GM23248 (cell line): ENCODE measurements around the gene CCDC112. TPM values are rescaled to one million over a fixed set of nuclear protein-coding genes. Genes with fewer than 3 reads are reported as not detected.

Experiments used
- DNase-seq: peaks from one replicate; pipeline ENCODE4 v3.0.0-alpha.2; 2015
- H2AFZ ChIP-seq: fragments of 200-600 bp; sonication (generic); 2 replicates; pipeline ENCODE4 v1.6.1; 2016; ENCODE audit warnings: antibody characterized with exemption
- H3F3A ChIP-seq: fragments of 200-600 bp; sonication (generic); 2 replicates; pipeline ENCODE4 v1.6.1; 2016; ENCODE audit warnings: mild to moderate bottlenecking, antibody characterized with exemption, mixed run types; ENCODE audit not compliant: insufficient read depth
- H3K27ac ChIP-seq: fragments of 200-600 bp; sonication (generic); 2 replicates; pipeline ENCODE4 v1.5.1; 2016; ENCODE audit warnings: mild to moderate bottlenecking
- H3K27me3 ChIP-seq: fragments of 200-600 bp; sonication (generic); replicated peaks from 2 replicates; pipeline ENCODE4 v1.6.1; 2016; ENCODE audit warnings: mild to moderate bottlenecking; ENCODE audit not compliant: insufficient read depth
- H3K36me3 ChIP-seq: fragments of 200-600 bp; sonication (generic); 2 replicates; pipeline ENCODE4 v1.6.1; 2016; ENCODE audit warnings: low read depth, mild to moderate bottlenecking
- H3K4me1 ChIP-seq: fragments of 200-600 bp; sonication (generic); 2 replicates; pipeline ENCODE4 v1.6.1; 2016; ENCODE audit warnings: mild to moderate bottlenecking; ENCODE audit not compliant: insufficient read depth
- H3K4me2 ChIP-seq: fragments of 200-600 bp; sonication (generic); one replicate; pipeline ENCODE4 v1.6.1; 2016; ENCODE audit warnings: mild to moderate bottlenecking; ENCODE audit not compliant: unreplicated experiment
- H3K4me3 ChIP-seq: fragments of 200-600 bp; sonication (generic); 2 replicates; pipeline ENCODE4 v1.5.1; 2016; ENCODE audit warnings: mild to moderate bottlenecking
- H3K79me2 ChIP-seq: fragments of 200-600 bp; sonication (generic); 2 replicates; pipeline ENCODE4 v1.6.1; 2016; ENCODE audit warnings: mild to moderate bottlenecking; ENCODE audit not compliant: insufficient read depth
- H3K9ac ChIP-seq: fragments of 200-600 bp; sonication (generic); 2 replicates; pipeline ENCODE4 v1.6.1; 2016; ENCODE audit warnings: mild to moderate bottlenecking
- H3K9me2 ChIP-seq: fragments of 200-600 bp; sonication (generic); 2 replicates; pipeline ENCODE4 v1.6.1; 2016; ENCODE audit warnings: mixed run types, mild to moderate bottlenecking, moderate library complexity; ENCODE audit not compliant: insufficient read depth
- H3K9me3 ChIP-seq: fragments of 200-600 bp; sonication (generic); one replicate; pipeline ENCODE4 v1.6.1; 2017; ENCODE audit warnings: low read depth
- H4K20me1 ChIP-seq: fragments of 200-600 bp; sonication (generic); 2 replicates; pipeline ENCODE4 v1.6.0; 2016; ENCODE audit not compliant: insufficient read depth
- EZH2 ChIP-seq: fragments of 200-600 bp; sonication (generic); IDR thresholded peaks from 2 replicates; pipeline ENCODE4 v1.6.1; 2018; ENCODE audit warnings: antibody characterized with exemption, mild to moderate bottlenecking; ENCODE audit not compliant: insufficient read depth, poor library complexity, severe bottlenecking
- EZH2phosphoT487 ChIP-seq: fragments of 200-600 bp; sonication (generic); IDR thresholded peaks from 2 replicates; pipeline ENCODE4 v1.6.1; 2018; ENCODE audit warnings: antibody characterized with exemption, moderate library complexity, mild to moderate bottlenecking, low read depth; ENCODE audit not compliant: insufficient read depth
- WGBS, 2 experiments: methylation state at CpG; one replicate each; pipeline ENCODE4 v1.1.6; 2015 to 2017; ENCODE audit warnings: low lambda C conversion rate in 2 of 2, low coverage in 1 of 2; ENCODE audit errors: missing lambda C conversion rate in 2 of 2; 5-methylcytosine and 5-hydroxymethylcytosine counted together
- in situ Hi-C: fragments of 300-500 bp; cut with MboI; formaldehyde crosslinking; loops from 2 replicates; pipeline ENCODE4 v1.15.0; 2020
- polyA plus RNA-seq: library from polyadenylated mRNA; unstranded; fragments of >200 nt; fragmentation: Nextera tagmentation; extraction: Ambion mirVana; gene quantifications from 2 replicates; pipeline ENCODE4 v1.2.1, GENCODE V29; 2016
- total RNA-seq: library from RNA; depleted of rRNA; stranded (reverse); fragments of >200 nt; shearing (Covaris generic); gene quantifications from 2 replicates; pipeline ENCODE4 v1.2.3, GENCODE V29; 2014

Gene CCDC112
- total and polyA plus RNA-seq, 2 experiments from 2014 or later, result 4.2 to 5.5 TPM

- Histone ChIP-seq H3K4me2 (no peak overlapping the region), H3K9me3 (peaks cover 3% of the 10 kb centered on the region), H3K27ac (no peak overlapping the region), H2AFZ (no peak overlapping the region), H3K27me3 (no peaks in the 10 kb centered on the region), H3K79me2 (peaks cover 5% of the 10 kb centered on the region; the same call in 1 of the 2 replicates), H4K20me1 (no peaks in the 10 kb centered on the region), H3K36me3 (no peaks in the 10 kb centered on the region), H3K9ac (no peak overlapping the region), H3K4me1 (no peaks in the 10 kb centered on the region), H3K9me2 (no peaks in the 10 kb centered on the region), H3K4me3 (no peak overlapping the region), H3F3A (no peaks in the 10 kb centered on the region)
- DNase-seq, result no peak
- in situ Hi-C loops, result no loop called here
- 88 to 91% methylated on average over 4 of the region's 4 CpGs for WGBS, 2 experiments
- no peak for TF ChIP-seq EZH2phosphoT487
- no peak for TF ChIP-seq EZH2
These were observed 7.3 kb downstream of the CCDC112 start for GRCh38 chr5:115289104-115289503.

- Histone ChIP-seq H3K9ac (no peak overlapping the region), H3K27ac (no peak overlapping the region), H3K79me2 (0 out of 2 replicates have a peak, but pooled peaks cover 4% of the 10 kb centered on the region), H3K27me3 (no peaks in the 10 kb centered on the region), H3K9me2 (no peaks in the 10 kb centered on the region), H3K9me3 (no peaks in the 10 kb centered on the region), H2AFZ (no peak overlapping the region), H3K4me1 (no peaks in the 10 kb centered on the region), H3K36me3 (no peaks in the 10 kb centered on the region), H4K20me1 (no peaks in the 10 kb centered on the region), H3F3A (no peaks in the 10 kb centered on the region), H3K4me3 (no peak overlapping the region), H3K4me2 (no peak overlapping the region)
- WGBS, 2 experiments, result 66 to 67% methylated on average over 1 of the region's 1 CpG
- in situ Hi-C loops, result no loop called here
- DNase-seq, result no peak
- TF ChIP-seq EZH2 (no peak), EZH2phosphoT487 (no peak)
These were observed 12.4 kb downstream of the CCDC112 start for GRCh38 chr5:115284021-115284420.

GRCh38 chr5:115282131-115282530 is 14.3 kb downstream of the CCDC112 start:
- Histone ChIP-seq H3F3A (no peaks in the 10 kb centered on the region), H3K4me3 (no peak overlapping the region), H3K4me2 (no peak overlapping the region), H3K9ac (no peak overlapping the region), H3K36me3 (no peaks in the 10 kb centered on the region), H3K27ac (no peak overlapping the region), H3K79me2 (no peaks in the 10 kb centered on the region), H3K9me2 (no peaks in the 10 kb centered on the region), H3K27me3 (no peaks in the 10 kb centered on the region), H4K20me1 (no peaks in the 10 kb centered on the region), H3K9me3 (no peaks in the 10 kb centered on the region), H2AFZ (no peak overlapping the region), H3K4me1 (no peaks in the 10 kb centered on the region)
- in situ Hi-C loops, result no loop called here
- DNase-seq, result no peak
- TF ChIP-seq EZH2, result no peak
- TF ChIP-seq EZH2phosphoT487, result no peak
- 92 to 95% methylated on average over 1 of the region's 1 CpG for WGBS, 2 experiments

- H3K4me3 ChIP-seq, result no peak overlapping the region
- no peak overlapping the region for H3K9ac ChIP-seq
- no peaks in the 10 kb centered on the region; the same call in 1 of the 2 replicates for H3K36me3 ChIP-seq
- no peaks in the 10 kb centered on the region for H3K9me2 ChIP-seq
- H3K27me3 ChIP-seq, result no peaks in the 10 kb centered on the region
- no peaks in the 10 kb centered on the region for H3F3A ChIP-seq
- no peaks in the 10 kb centered on the region for H4K20me1 ChIP-seq
- no peak overlapping the region for H3K27ac ChIP-seq
- DNase-seq, result no peak
- H3K4me2 ChIP-seq, result no peak overlapping the region
- H3K4me1 ChIP-seq, result no peaks in the 10 kb centered on the region
- H3K9me3 ChIP-seq, result no peaks in the 10 kb centered on the region
- WGBS, 2 experiments, result 93 to 95% methylated on average over 3 of the region's 3 CpGs
- TF ChIP-seq EZH2 (no peak), EZH2phosphoT487 (no peak)
- H2AFZ ChIP-seq, result no peak overlapping the region
- no peaks in the 10 kb centered on the region for H3K79me2 ChIP-seq
- in situ Hi-C loops, result no loop called here
These were observed 21.9 kb downstream of the CCDC112 start for GRCh38 chr5:115274584-115274983.
